ENCODE results near the gene CHIT1.

- TF ChIP-seq CTCF (IDR thresholded peaks at IDR 0.05) (no peak), POLR2A (IDR thresholded peaks at IDR 0.05) (no peak)
These were observed 51.9 kb downstream of the CHIT1 start for GRCh38 chr1:203177470-203178039.
